HL-60/S4 treated with retinoic acid at 250 ng/mL for 4 days and 3 days (cell line): ENCODE measurements around the gene RXFP4.

Experiments
- in situ Hi-C: fragments of 300-500 bp; cut with MboI; formaldehyde crosslinking; loops from 2 replicates; pipeline ENCODE4 v1.7.0; 2022; ENCODE audit warnings: low sequenced_read_pairs

The RXFP4 gene

GRCh38 chr1:155954645-155955044, 13.2 kb downstream of the RXFP4 start:
- in situ Hi-C loops: no loop called here

- in situ Hi-C loops: no loop called here
Measured at GRCh38 chr1:155957411-155957915, 16.0 kb downstream of the RXFP4 start.

GRCh38 chr1:155960081-155960745, 18.8 kb downstream of the RXFP4 start:
- in situ Hi-C loops: no loop called here

GRCh38 chr1:155961937-155962336, 20.5 kb downstream of the RXFP4 start:
- in situ Hi-C loops: no loop called here

GRCh38 chr1:155962599-155963211, 21.3 kb downstream of the RXFP4 start:
- in situ Hi-C loops: no loop called here

- in situ Hi-C loops: no loop called here
Measured at GRCh38 chr1:155964193-155964592, 22.8 kb downstream of the RXFP4 start.

GRCh38 chr1:155966135-155966534, 24.7 kb downstream of the RXFP4 start:
- in situ Hi-C loops: no loop called here

GRCh38 chr1:155966750-155967149, 25.3 kb downstream of the RXFP4 start:
- in situ Hi-C loops: no loop called here

GRCh38 chr1:155967341-155968050, 26.1 kb downstream of the RXFP4 start:
- in situ Hi-C loops: no loop called here

- in situ Hi-C loops: no loop called here
Measured at GRCh38 chr1:155968051-155968400, 26.6 kb downstream of the RXFP4 start.

GRCh38 chr1:155968670-155969069, 27.2 kb downstream of the RXFP4 start:
- in situ Hi-C loops: no loop called here

GRCh38 chr1:155969377-155969791, 27.9 kb downstream of the RXFP4 start:
- in situ Hi-C loops: no loop called here

- in situ Hi-C loops: no loop called here
Measured at GRCh38 chr1:155970531-155971167, 29.2 kb downstream of the RXFP4 start.

- in situ Hi-C loops: no loop called here
Measured at GRCh38 chr1:155971910-155972809, 30.7 kb downstream of the RXFP4 start.

- in situ Hi-C loops: no loop called here
Measured at GRCh38 chr1:155973723-155974122, 32.3 kb downstream of the RXFP4 start.

GRCh38 chr1:155974208-155975115, 33.0 kb downstream of the RXFP4 start:
- in situ Hi-C loops: no loop called here

- in situ Hi-C loops: no loop called here
Measured at GRCh38 chr1:155975375-155976061, 34.1 kb downstream of the RXFP4 start.

GRCh38 chr1:155976062-155976912, 34.8 kb downstream of the RXFP4 start:
- in situ Hi-C loops: no loop called here
